Neural cell (in vitro differentiated cells): ENCODE results near the gene PTPRK. TPM values are rescaled to one million over a fixed set of nuclear protein-coding genes. Genes with fewer than 3 reads are reported as not detected.

Experiments
- H2AFZ ChIP-seq: fragments of 200-600, 300-800 bp; sonication (generic), shearing (Covaris generic); 2 replicates; pipeline ENCODE4 v1.6.0; 2014; ENCODE audit warnings: low read depth, mild to moderate bottlenecking, antibody characterized with exemption, low read length, moderate library complexity
- H3F3A ChIP-seq: fragments of 200-600 bp; shearing (Covaris generic); 2 replicates; pipeline ENCODE4 v1.6.1; 2016; ENCODE audit warnings: mild to moderate bottlenecking, moderate library complexity, mixed read lengths, antibody characterized with exemption, low read length; ENCODE audit not compliant: insufficient read depth, poor library complexity, severe bottlenecking
- H3K27ac ChIP-seq: fragments of 200-600, 300-800 bp; sonication (generic), shearing (Covaris generic); 2 replicates; pipeline ENCODE4 v1.5.1; 2014; ENCODE audit warnings: mild to moderate bottlenecking, low read length, moderate library complexity
- H3K27me3 ChIP-seq: fragments of 300-800, 200-600 bp; sonication (generic), shearing (Covaris generic); 2 replicates; pipeline ENCODE4 v1.6.0; 2014; ENCODE audit warnings: mild to moderate bottlenecking, low read depth, low read length, moderate library complexity; ENCODE audit not compliant: insufficient read depth
- H3K36me3 ChIP-seq: fragments of 300-800, 200-600 bp; sonication (generic), shearing (Covaris generic); 2 replicates; pipeline ENCODE4 v1.5.1; 2014; ENCODE audit warnings: mild to moderate bottlenecking, antibody characterized with exemption, low read length, moderate library complexity; ENCODE audit not compliant: insufficient read depth
- H3K4me2 ChIP-seq: fragments of 300-800, 200-600 bp; sonication (generic), shearing (Covaris generic); 2 replicates; pipeline ENCODE4 v1.6.0; 2014; ENCODE audit warnings: mild to moderate bottlenecking, low read length
- H3K4me3 ChIP-seq: fragments of 300-800, 200-600 bp; sonication (generic), shearing (Covaris generic); 2 replicates; pipeline ENCODE4 v1.5.1; 2014; ENCODE audit warnings: mild to moderate bottlenecking, low read length, moderate library complexity
- H3K79me2 ChIP-seq: fragments of 200-600 bp; shearing (Covaris generic); replicated peaks from 2 replicates; pipeline ENCODE4 v1.6.0; 2014; ENCODE audit warnings: mild to moderate bottlenecking, low read length, moderate library complexity; ENCODE audit not compliant: insufficient read depth
- H3K9ac ChIP-seq: fragments of 300-800, 200-600 bp; sonication (generic), shearing (Covaris generic); 2 replicates; pipeline ENCODE4 v1.6.1; 2016; ENCODE audit warnings: mild to moderate bottlenecking, low read length, mixed read lengths
- H3K9me2 ChIP-seq: fragments of 200-600 bp; shearing (Covaris generic); 2 replicates; pipeline ENCODE4 v1.6.1; 2016; ENCODE audit warnings: mild to moderate bottlenecking, low read length, mixed read lengths; ENCODE audit not compliant: insufficient read depth
- H3K9me3 ChIP-seq: fragments of 200-600, 300-800 bp; sonication (generic), shearing (Covaris generic); 2 replicates; pipeline ENCODE4 v1.6.1; 2016; ENCODE audit warnings: mild to moderate bottlenecking, mixed run types, low read length, moderate library complexity, mixed read lengths
- H4K20me1 ChIP-seq: fragments of 200-600 bp; shearing (Covaris generic); 2 replicates; pipeline ENCODE4 v1.6.1; 2016; ENCODE audit warnings: mild to moderate bottlenecking, mixed run types; ENCODE audit not compliant: insufficient read depth
- CTCF ChIP-seq: fragments of 450-650 bp; IDR thresholded peaks from 2 replicates; pipeline ENCODE4 v1.5.1; 2014; ENCODE audit warnings: antibody characterized with exemption, mild to moderate bottlenecking, moderate library complexity; ENCODE audit not compliant: poor library complexity, severe bottlenecking
- EP300 ChIP-seq: fragments of 450-650 bp; conservative IDR thresholded peaks from 2 replicates; pipeline ENCODE4 v1.6.1; 2014; ENCODE audit warnings: antibody characterized with exemption, mild to moderate bottlenecking, moderate library complexity; ENCODE audit not compliant: poor library complexity, severe bottlenecking
- EZH2 ChIP-seq: fragments of 200-600, 300-800 bp; shearing (Covaris generic), sonication (generic); IDR thresholded peaks from 2 replicates; pipeline ENCODE4 v1.6.1; 2014; ENCODE audit warnings: antibody characterized with exemption, low read length, borderline replicate concordance, mild to moderate bottlenecking; ENCODE audit not compliant: insufficient read depth, poor library complexity, severe bottlenecking
- MXI1 ChIP-seq: fragments of 450-650 bp; conservative IDR thresholded peaks from 2 replicates; pipeline ENCODE4 v1.6.1; 2014; ENCODE audit warnings: antibody characterized with exemption, mild to moderate bottlenecking; ENCODE audit not compliant: poor library complexity, severe bottlenecking
- POLR2AphosphoS5 ChIP-seq: IDR thresholded peaks from 2 replicates; pipeline ENCODE4 v1.6.1; 2012
- RAD21 ChIP-seq: fragments of 450-650 bp; conservative IDR thresholded peaks from 2 replicates; pipeline ENCODE4 v1.6.1; 2014; ENCODE audit warnings: antibody characterized with exemption, mild to moderate bottlenecking, moderate library complexity
- REST ChIP-seq: IDR thresholded peaks from 2 replicates; pipeline ENCODE4 v1.6.1; 2012; ENCODE audit warnings: borderline replicate concordance
- SMC3 ChIP-seq: fragments of 450-650 bp; conservative IDR thresholded peaks from 2 replicates; pipeline ENCODE4 v1.6.1; 2014; ENCODE audit warnings: antibody characterized with exemption, mild to moderate bottlenecking, moderate library complexity; ENCODE audit not compliant: poor library complexity
- TAF1 ChIP-seq: IDR thresholded peaks from 2 replicates; pipeline ENCODE4 v1.6.1; 2012; ENCODE audit warnings: low read depth
- polyA plus RNA-seq: library from polyadenylated mRNA; depleted of rRNA; stranded (reverse); fragments of >200 nt; gene quantifications from 2 replicates; pipeline ENCODE4 v1.2.3, GENCODE V29; 2014

PTPRK gene
- polyA plus RNA-seq, 1 donor from 2014 or later: 10.4 TPM

- no peak overlapping the region for H2AFZ ChIP-seq
- H3K27ac ChIP-seq: no peak overlapping the region
- no peak overlapping the region for H3K4me2 ChIP-seq
- H3K27me3 ChIP-seq: no peaks in the 10 kb centered on the region
- no peak overlapping the region for H3K4me3 ChIP-seq
- no peaks in the 10 kb centered on the region for H3K36me3 ChIP-seq
- H4K20me1 ChIP-seq: no peaks in the 10 kb centered on the region
- no peaks in the 10 kb centered on the region for H3F3A ChIP-seq
- no peak overlapping the region for H3K9ac ChIP-seq
- H3K9me2 ChIP-seq: no peaks in the 10 kb centered on the region
- TF ChIP-seq POLR2AphosphoS5 (no peak), EZH2 (no peak), CTCF (no peak), REST (no peak), EP300 (no peak), SMC3 (no peak), TAF1 (no peak), RAD21 (no peak), MXI1 (no peak)
- no peaks in the 10 kb centered on the region for H3K9me3 ChIP-seq
- no peaks in the 10 kb centered on the region for H3K79me2 ChIP-seq
Observed at GRCh38 chr6:127971386-127971785, 549.0 kb downstream of the PTPRK start.

GRCh38 chr6:127969701-127970100 is 550.7 kb downstream of the PTPRK start:
- H3K4me2 ChIP-seq: no peak overlapping the region
- no peaks in the 10 kb centered on the region for H4K20me1 ChIP-seq
- no peaks in the 10 kb centered on the region for H3K36me3 ChIP-seq
- H3K27ac ChIP-seq: no peak overlapping the region
- H3K9me3 ChIP-seq: no peaks in the 10 kb centered on the region
- H3F3A ChIP-seq: no peaks in the 10 kb centered on the region
- H3K9ac ChIP-seq: no peak overlapping the region
- H2AFZ ChIP-seq: no peak overlapping the region
- no peaks in the 10 kb centered on the region for H3K27me3 ChIP-seq
- no peaks in the 10 kb centered on the region for H3K9me2 ChIP-seq
- TF ChIP-seq MXI1 (no peak), SMC3 (no peak), REST (no peak), RAD21 (no peak)
- H3K79me2 ChIP-seq: no peaks in the 10 kb centered on the region
- no peak overlapping the region for H3K4me3 ChIP-seq
